HUES6 (cell line): ENCODE data around the gene IL17C.

Experiments
- H3K27ac ChIP-seq: 2 replicates; pipeline ENCODE4 v1.7.0; 2013; ENCODE audit warnings: low read depth, mild to moderate bottlenecking, low read length, inconsistent platforms
- H3K27me3 ChIP-seq: 2 replicates; pipeline ENCODE4 v1.6.1; 2013; ENCODE audit warnings: low read length; ENCODE audit not compliant: control insufficient read depth, insufficient read depth
- H3K36me3 ChIP-seq: 2 replicates; pipeline ENCODE4 v1.6.1; 2013; ENCODE audit warnings: low read length; ENCODE audit not compliant: control insufficient read depth, insufficient read depth
- H3K4me1 ChIP-seq: 2 replicates; pipeline ENCODE4 v1.6.1; 2013; ENCODE audit warnings: low read length; ENCODE audit not compliant: control insufficient read depth, insufficient read depth
- H3K4me3 ChIP-seq: 2 replicates; pipeline ENCODE4 v1.5.1; 2013; ENCODE audit warnings: low read depth, low read length
- H3K9ac ChIP-seq: one replicate; pipeline ENCODE4 v1.6.1; 2013; ENCODE audit warnings: mild to moderate bottlenecking, low read length
- H3K9me3 ChIP-seq: 2 replicates; pipeline ENCODE4 v1.6.1; 2013; ENCODE audit warnings: low read depth, low read length; ENCODE audit not compliant: control insufficient read depth, insufficient read depth

IL17C gene

DNA sequence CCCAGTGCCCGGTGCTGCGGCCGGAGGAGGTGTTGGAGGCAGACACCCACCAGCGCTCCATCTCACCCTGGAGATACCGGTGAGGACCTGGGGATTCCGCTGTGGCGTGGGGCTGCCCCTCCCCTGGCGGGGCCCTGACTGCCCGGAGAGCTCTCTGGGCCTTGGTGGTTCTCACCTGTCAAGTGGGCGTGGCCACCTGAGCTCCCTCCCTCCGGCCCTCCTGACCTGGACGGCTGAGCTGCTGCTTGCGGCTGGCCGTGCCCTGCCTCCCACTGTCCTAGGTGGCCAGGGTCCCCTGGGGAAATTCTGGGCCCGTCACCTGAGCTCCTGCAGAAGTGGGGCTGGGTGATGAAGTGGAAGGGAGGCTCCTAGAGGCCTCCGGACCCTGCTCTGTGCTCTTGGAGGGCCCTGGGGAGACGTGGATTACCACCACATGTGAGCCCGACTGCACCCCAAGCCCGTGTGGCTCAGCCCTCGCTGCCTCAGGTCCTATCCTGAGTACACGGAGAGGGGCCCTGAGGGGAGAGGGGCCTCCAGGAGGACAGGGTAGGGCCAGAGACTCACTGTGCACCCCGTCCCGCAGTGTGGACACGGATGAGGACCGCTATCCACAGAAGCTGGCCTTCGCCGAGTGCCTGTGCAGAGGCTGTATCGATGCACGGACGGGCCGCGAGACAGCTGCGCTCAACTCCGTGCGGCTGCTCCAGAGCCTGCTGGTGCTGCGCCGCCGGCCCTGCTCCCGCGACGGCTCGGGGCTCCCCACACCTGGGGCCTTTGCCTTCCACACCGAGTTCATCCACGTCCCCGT, 1.1 kb downstream of the IL17C start:
- Histone ChIP-seq H3K4me3 (no peak overlapping the region), H3K9ac (no peak overlapping the region), H3K27ac (no peak overlapping the region), H3K4me1 (peaks cover 21% of the 10 kb centered on the region), H3K27me3 (peaks cover 29% of the 10 kb centered on the region; the same call in 1 of the 2 replicates), H3K36me3 (peaks cover 3% of the 10 kb centered on the region; the same call in 1 of the 2 replicates), H3K9me3 (no peaks in the 10 kb centered on the region)

- Histone ChIP-seq H3K9me3 (no peaks in the 10 kb centered on the region), H3K4me3 (no peak overlapping the region), H3K9ac (no peak overlapping the region), H3K27ac (no peak overlapping the region), H3K4me1 (peaks cover 18% of the 10 kb centered on the region), H3K27me3 (peaks cover 26% of the 10 kb centered on the region; the same call in 1 of the 2 replicates), H3K36me3 (peaks cover 3% of the 10 kb centered on the region; the same call in 1 of the 2 replicates)
These were observed 1.7 kb downstream of the IL17C start for GRCh38 chr16:88640039-88640495.

DNA sequence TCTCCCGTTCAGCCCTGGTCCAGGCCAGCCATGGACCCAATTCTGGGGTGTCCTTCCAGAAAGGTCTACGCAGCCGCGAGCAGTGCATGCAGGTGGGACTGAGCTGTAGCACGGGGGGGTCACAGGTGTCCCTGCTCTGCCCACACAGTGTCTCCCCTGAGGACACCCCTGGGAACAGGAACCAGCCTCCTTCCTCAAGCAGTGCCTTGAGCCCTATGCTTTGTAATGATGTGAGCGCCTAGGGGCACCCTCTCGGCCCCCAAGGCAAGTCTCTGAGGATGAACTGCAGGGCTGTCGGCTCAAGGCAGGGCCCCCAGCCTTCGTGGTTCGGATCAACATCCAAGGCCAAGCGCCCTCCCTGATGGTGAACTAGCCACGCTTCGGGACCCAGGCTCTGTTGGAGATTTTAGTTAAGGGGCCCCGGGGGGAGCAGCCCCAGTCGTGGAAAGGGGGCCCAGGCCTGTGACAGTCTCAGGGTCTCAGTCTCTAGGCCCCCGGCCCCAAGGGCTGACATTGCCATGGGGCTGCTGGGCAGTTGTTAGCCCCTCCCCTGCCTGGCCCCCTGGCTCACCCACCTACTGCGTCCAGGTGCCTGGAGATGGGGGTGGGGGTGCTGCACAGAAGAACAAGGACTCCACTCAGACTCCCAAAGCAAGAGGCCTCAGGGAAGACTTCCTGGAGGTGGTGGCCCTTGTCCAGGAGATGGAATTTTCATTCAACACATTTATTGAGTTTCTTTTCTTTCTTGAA, 2.3 kb downstream of the IL17C start:
- H3K9ac ChIP-seq, result no peak overlapping the region

GRCh38 chr16:88642881-88643643, 4.7 kb downstream of the IL17C start:
- Histone ChIP-seq H3K27ac (no peak overlapping the region), H3K9ac (no peak overlapping the region), H3K4me1 (peaks cover 15% of the 10 kb centered on the region), H3K36me3 (peaks cover 3% of the 10 kb centered on the region; the same call in 1 of the 2 replicates), H3K4me3 (no peak overlapping the region), H3K27me3 (peaks cover 14% of the 10 kb centered on the region; the same call in 1 of the 2 replicates), H3K9me3 (no peaks in the 10 kb centered on the region)

More for the DNA sequence above, 2.3 kb downstream of the IL17C start:
- H3K4me1 ChIP-seq, result peaks cover 15% of the 10 kb centered on the region
- no peaks in the 10 kb centered on the region for H3K9me3 ChIP-seq
- peaks cover 3% of the 10 kb centered on the region; the same call in 1 of the 2 replicates for H3K36me3 ChIP-seq
- peaks cover 20% of the 10 kb centered on the region; the same call in 1 of the 2 replicates for H3K27me3 ChIP-seq
- no peak overlapping the region for H3K27ac ChIP-seq
- no peak overlapping the region for H3K4me3 ChIP-seq

DNA sequence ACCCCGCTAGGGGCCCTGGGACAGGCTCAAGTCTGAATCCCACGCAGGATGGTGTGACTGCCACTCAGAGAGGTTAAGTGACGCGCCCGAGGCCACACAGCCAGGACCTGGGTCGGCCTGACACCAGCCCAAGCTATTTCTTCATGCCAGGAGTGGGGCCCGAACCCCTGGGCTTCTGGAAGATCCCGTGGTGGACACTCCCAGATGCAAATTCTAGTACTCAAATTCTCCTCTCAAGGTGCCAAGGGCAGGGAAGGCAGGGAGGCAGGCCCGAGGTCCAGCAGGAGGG, 5.2 kb downstream of the IL17C start:
- H3K9me3 ChIP-seq, result no peaks in the 10 kb centered on the region
- no peak overlapping the region for H3K27ac ChIP-seq
- peaks cover 3% of the 10 kb centered on the region; the same call in 1 of the 2 replicates for H3K36me3 ChIP-seq
- peaks cover 11% of the 10 kb centered on the region for H3K4me1 ChIP-seq
- no peak overlapping the region for H3K9ac ChIP-seq
- H3K27me3 ChIP-seq, result peaks cover 11% of the 10 kb centered on the region; the same call in 1 of the 2 replicates
- H3K4me3 ChIP-seq, result no peak overlapping the region

- H3K4me3 ChIP-seq, result no peak overlapping the region
- peaks cover 3% of the 10 kb centered on the region; the same call in 1 of the 2 replicates for H3K36me3 ChIP-seq
- no peak overlapping the region for H3K9ac ChIP-seq
- no peaks in the 10 kb centered on the region for H3K27me3 ChIP-seq
- H3K4me1 ChIP-seq, result peaks cover 7% of the 10 kb centered on the region
- H3K9me3 ChIP-seq, result no peaks in the 10 kb centered on the region
- H3K27ac ChIP-seq, result no peak overlapping the region
These were observed 7.1 kb downstream of the IL17C start for GRCh38 chr16:88645455-88645854.

DNA sequence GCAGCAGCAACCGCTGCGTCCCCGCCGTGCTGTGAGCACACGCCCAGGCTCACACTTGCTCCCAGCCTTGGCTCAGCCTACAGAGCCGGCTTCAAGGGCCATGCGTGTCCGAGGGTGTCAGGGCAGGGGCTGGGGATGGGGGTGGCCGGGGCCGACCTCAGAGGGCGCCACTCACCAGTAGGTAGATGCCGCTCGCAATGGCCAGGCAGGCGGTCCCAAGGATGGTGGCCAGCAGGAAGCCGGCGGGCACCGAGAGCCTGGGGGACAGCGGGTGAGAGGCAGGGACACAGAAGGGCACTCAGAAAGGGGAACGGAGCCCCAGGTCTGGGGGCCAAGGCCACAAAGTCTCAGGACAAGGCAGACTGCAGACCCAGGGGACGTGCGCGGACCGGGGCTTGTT, 7.6 kb downstream of the IL17C start:
- Histone ChIP-seq H3K27ac (no peak overlapping the region), H3K4me1 (peaks cover 7% of the 10 kb centered on the region), H3K9me3 (no peaks in the 10 kb centered on the region), H3K4me3 (no peak overlapping the region), H3K9ac (no peak overlapping the region), H3K27me3 (no peaks in the 10 kb centered on the region), H3K36me3 (peaks cover 3% of the 10 kb centered on the region; the same call in 1 of the 2 replicates)

DNA sequence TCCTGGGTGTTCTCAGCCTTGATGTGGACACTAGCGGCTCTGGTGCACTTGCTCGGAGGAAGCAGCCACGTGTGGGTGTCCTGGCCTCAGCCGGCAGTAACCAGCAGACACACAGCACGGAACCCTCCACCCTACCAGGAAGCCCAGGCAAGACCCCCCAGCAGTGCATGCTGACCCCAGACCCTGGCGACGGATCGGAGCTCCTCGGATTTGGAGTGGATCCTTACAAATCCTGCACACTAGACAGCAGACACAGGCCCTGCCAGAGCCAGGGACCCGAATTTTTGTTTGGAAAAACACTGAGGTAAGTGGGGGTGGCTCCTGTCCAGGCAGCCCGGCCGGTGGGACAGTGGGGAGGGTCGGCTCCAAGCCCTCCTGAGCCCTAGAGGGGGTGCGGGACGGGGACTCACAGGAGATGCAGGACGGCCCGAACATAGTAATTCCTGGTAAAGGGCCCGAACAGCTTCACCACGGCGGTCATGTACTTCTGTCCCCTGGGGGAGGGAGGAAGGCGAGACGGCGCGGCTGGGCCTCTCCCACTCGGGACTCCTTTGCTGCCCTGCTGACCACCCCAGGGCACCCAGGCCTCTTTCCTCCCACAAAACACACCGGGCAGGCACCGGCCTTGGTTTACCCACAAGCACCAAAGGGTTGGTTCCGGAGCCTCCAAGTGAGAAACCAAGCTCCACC, 8.1 kb downstream of the IL17C start:
- H3K9ac ChIP-seq, result no peak overlapping the region
- no peaks in the 10 kb centered on the region for H3K9me3 ChIP-seq
- H3K27ac ChIP-seq, result no peak overlapping the region
- H3K36me3 ChIP-seq, result peaks cover 3% of the 10 kb centered on the region; the same call in 1 of the 2 replicates
- H3K4me3 ChIP-seq, result no peak overlapping the region
- peaks cover 11% of the 10 kb centered on the region for H3K4me1 ChIP-seq
- H3K27me3 ChIP-seq, result no peaks in the 10 kb centered on the region

GRCh38 chr16:88647178-88648070, 9.1 kb downstream of the IL17C start:
- Histone ChIP-seq H3K4me1 (peaks cover 15% of the 10 kb centered on the region), H3K4me3 (no peak overlapping the region), H3K9me3 (no peaks in the 10 kb centered on the region), H3K36me3 (peaks cover 7% of the 10 kb centered on the region; the same call in 1 of the 2 replicates), H3K27me3 (no peaks in the 10 kb centered on the region), H3K9ac (no peak overlapping the region), H3K27ac (no peak overlapping the region)
